ENCODE data around the gene ESR1.

The ESR1 gene

DNA sequence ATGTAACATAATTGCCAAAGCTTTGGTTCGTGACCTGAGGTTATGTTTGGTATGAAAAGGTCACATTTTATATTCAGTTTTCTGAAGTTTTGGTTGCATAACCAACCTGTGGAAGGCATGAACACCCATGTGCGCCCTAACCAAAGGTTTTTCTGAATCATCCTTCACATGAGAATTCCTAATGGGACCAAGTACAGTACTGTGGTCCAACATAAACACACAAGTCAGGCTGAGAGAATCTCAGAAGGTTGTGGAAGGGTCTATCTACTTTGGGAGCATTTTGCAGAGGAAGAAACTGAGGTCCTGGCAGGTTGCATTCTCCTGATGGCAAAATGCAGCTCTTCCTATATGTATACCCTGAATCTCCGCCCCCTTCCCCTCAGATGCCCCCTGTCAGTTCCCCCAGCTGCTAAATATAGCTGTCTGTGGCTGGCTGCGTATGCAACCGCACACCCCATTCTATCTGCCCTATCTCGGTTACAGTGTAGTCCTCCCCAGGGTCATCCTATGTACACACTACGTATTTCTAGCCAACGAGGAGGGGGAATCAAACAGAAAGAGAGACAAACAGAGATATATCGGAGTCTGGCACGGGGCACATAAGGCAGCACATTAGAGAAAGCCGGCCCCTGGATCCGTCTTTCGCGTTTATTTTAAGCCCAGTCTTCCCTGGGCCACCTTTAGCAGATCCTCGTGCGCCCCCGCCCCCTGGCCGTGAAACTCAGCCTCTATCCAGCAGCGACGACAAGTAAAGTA, 547 bp upstream of the ESR1 start:
- TF ChIP-seq, protein P1, sequence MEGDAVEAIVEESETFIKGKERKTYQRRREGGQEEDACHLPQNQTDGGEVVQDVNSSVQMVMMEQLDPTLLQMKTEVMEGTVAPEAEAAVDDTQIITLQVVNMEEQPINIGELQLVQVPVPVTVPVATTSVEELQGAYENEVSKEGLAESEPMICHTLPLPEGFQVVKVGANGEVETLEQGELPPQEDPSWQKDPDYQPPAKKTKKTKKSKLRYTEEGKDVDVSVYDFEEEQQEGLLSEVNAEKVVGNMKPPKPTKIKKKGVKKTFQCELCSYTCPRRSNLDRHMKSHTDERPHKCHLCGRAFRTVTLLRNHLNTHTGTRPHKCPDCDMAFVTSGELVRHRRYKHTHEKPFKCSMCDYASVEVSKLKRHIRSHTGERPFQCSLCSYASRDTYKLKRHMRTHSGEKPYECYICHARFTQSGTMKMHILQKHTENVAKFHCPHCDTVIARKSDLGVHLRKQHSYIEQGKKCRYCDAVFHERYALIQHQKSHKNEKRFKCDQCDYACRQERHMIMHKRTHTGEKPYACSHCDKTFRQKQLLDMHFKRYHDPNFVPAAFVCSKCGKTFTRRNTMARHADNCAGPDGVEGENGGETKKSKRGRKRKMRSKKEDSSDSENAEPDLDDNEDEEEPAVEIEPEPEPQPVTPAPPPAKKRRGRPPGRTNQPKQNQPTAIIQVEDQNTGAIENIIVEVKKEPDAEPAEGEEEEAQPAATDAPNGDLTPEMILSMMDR (IDR thresholded peaks at IDR 0.05; ENCODE audit: low read depth, low read length, missing control alignments) = no peak

DNA sequence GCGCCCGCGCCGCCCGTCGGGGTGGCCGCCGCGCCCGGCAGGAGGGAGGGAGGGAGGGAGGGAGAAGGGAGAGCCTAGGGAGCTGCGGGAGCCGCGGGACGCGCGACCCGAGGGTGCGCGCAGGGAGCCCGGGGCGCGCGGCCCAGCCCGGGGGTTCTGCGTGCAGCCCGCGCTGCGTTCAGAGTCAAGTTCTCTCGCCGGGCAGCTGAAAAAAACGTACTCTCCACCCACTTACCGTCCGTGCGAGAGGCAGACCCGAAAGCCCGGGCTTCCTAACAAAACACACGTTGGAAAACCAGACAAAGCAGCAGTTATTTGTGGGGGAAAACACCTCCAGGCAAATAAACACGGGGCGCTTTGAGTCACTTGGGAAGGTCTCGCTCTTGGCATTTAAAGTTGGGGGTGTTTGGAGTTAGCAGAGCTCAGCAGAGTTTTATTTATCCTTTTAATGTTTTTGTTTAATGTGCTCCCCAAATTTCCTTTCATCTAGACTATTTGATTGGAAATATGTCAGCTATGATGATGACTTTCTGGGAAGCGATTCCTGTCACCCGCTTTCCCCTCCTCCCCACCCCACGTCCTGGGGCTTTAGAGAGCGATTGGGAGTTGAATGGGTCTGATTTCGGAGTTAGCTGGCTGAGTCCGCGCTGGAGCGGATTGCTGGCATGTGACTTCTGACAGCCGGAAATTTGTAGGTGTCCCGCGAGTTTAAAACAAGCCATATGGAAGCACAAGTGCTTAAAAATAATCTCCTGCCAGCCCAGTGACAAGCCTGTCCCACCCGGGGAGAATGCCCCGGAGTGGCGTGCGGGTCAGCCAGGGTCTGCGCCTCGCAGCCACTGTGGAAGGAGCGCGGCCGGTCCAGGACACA, 1.1 kb downstream of the ESR1 start:
- H3K27me3 ChIP-seq (replicated peaks) = peaks cover 56% of the 10 kb centered on the region
- H3K27ac ChIP-seq = no peak overlapping the region
- no peak for DNase-seq
- in situ Hi-C loops (cut with HindIII; ENCODE audit: low pct_ligation_motif_present, low sequenced_read_pairs) = no loop called here
- H3K4me3 ChIP-seq (ENCODE audit: low read depth, low read length) = peak overlapping the region; percentile 36
- TF ChIP-seq, protein P1 (IDR thresholded peaks at IDR 0.05; ENCODE audit: low read depth, low read length, missing control alignments) = no peak
- H3K36me3 ChIP-seq (replicated peaks) = no peaks in the 10 kb centered on the region

More for the DNA sequence above, 547 bp upstream of the ESR1 start:
- Histone ChIP-seq H3K27me3 (replicated peaks) (peaks cover 54% of the 10 kb centered on the region), H3K36me3 (replicated peaks) (no peaks in the 10 kb centered on the region), H3K27ac (no peak overlapping the region), H3K4me3 (ENCODE audit: low read depth, low read length) (peak overlapping the region; percentile 36)
- peak; percentile 51 for DNase-seq
- in situ Hi-C loops (cut with HindIII; ENCODE audit: low pct_ligation_motif_present, low sequenced_read_pairs) = no loop called here

DNA sequence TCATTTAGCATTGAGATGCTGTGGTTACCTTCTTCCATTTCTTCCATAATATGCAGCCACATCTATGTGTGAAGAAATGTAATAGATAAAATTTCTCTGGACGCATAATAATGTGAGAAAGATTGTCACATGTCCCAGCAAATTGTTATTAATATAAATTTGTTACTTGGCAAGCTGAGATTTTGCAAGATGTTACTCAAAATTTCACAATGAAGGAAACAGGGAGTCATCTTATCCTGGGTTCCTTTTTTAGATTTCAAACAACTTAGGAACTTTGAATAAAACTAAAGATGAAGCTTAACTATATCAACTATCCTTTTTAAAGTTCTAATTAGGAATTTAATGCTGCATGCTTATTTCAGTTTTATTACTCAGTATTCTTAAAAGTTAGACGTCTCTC, 3.6 kb downstream of the ESR1 start:
- Histone ChIP-seq H3K27ac (no peak overlapping the region), H3K4me3 (ENCODE audit: low read depth, low read length) (no peak overlapping the region), H3K27me3 (replicated peaks) (peaks cover 50% of the 10 kb centered on the region), H3K36me3 (replicated peaks) (no peaks in the 10 kb centered on the region)
- no peak for DNase-seq
- in situ Hi-C loops (cut with HindIII; ENCODE audit: low pct_ligation_motif_present, low sequenced_read_pairs) = no loop called here
- TF ChIP-seq, protein P1 (IDR thresholded peaks at IDR 0.05; ENCODE audit: low read depth, low read length, missing control alignments) = no peak

DNA sequence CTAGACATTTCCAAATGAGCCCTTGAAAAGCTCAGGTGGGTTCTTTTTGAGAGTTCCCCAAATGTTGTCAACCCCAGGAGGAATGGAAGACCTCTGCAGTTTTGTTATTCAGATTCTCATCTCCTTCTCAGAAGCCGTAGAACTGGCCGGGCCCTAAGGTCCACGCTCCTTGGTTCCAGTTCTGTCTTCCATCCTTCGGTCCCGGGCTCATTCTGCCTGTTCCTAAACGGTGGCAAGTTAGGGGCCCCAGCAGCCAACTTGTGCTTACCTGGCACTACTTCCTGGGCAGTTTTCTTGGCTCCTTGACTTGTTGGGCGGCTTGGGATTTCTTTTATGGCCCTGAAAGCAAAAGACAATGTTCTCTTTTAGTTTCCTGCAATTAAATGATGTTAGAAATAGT, 6.4 kb downstream of the ESR1 start:
- in situ Hi-C loops (cut with HindIII; ENCODE audit: low pct_ligation_motif_present, low sequenced_read_pairs) = no loop called here
- peaks cover 33% of the 10 kb centered on the region for H3K27me3 ChIP-seq (replicated peaks)

DNA sequence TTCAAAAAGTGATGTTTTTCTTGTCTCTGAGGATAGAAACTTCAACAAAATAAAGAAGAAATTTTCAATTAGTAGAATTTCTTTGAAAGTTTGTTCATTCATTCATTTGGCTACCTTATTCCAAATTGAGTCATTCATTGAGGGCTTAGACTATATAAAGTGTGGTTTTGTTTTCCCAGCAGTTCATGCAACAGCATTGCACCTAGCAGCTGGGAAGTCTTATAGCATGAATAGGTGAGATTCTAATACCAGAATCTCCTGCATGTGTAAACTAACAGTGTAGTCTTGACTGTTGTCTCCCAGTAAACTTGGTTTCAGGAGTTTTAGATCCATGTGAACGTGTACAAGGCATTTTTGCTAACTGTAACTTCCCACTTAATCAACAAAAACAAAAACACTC, 7.1 kb downstream of the ESR1 start:
- Histone ChIP-seq H3K27ac (no peak overlapping the region), H3K36me3 (replicated peaks) (no peaks in the 10 kb centered on the region), H3K27me3 (replicated peaks) (peaks cover 26% of the 10 kb centered on the region), H3K4me3 (ENCODE audit: low read depth, low read length) (no peak overlapping the region)
- TF ChIP-seq, protein P1 (IDR thresholded peaks at IDR 0.05; ENCODE audit: low read depth, low read length, missing control alignments) = no peak
- in situ Hi-C loops (cut with HindIII; ENCODE audit: low pct_ligation_motif_present, low sequenced_read_pairs) = no loop called here
- no peak for DNase-seq

More for the DNA sequence above, 6.4 kb downstream of the ESR1 start:
- no peak for DNase-seq
- H3K4me3 ChIP-seq (ENCODE audit: low read depth, low read length) = no peak overlapping the region
- TF ChIP-seq, protein P1 (IDR thresholded peaks at IDR 0.05; ENCODE audit: low read depth, low read length, missing control alignments) = no peak
- no peaks in the 10 kb centered on the region for H3K36me3 ChIP-seq (replicated peaks)
- H3K27ac ChIP-seq = no peak overlapping the region

Data from brain microvascular endothelial cell (primary cell).